Brain microvascular endothelial cell (primary cell): Measurements from ENCODE around the gene CNOT6L.
"Not testable (repeated sequence)": the region's sequence is repeated elsewhere in the genome, so short reads cannot be mapped to it uniquely, and the experiment has no call there.

Source experiments
- DNase-seq: peaks from one replicate; pipeline ENCODE4 v3.0.0-alpha.2; 2020
- H3K27ac ChIP-seq: fragments of 250-450 bp; sonication (Bioruptor Pico); 2 replicates; pipeline ENCODE4 v1.5.1; 2020; ENCODE audit warnings: mild to moderate bottlenecking, moderate library complexity
- H3K27me3 ChIP-seq: fragments of 250-450 bp; sonication (Bioruptor Pico); replicated peaks from 2 replicates; pipeline ENCODE4 v1.5.1; 2020; ENCODE audit warnings: mild to moderate bottlenecking
- H3K36me3 ChIP-seq: fragments of 250-450 bp; sonication (Bioruptor Pico); replicated peaks from 2 replicates; pipeline ENCODE4 v1.5.1; 2020; ENCODE audit warnings: mild to moderate bottlenecking
- H3K4me3 ChIP-seq: 2 replicates; pipeline ENCODE4 v1.5.1; 2011; ENCODE audit warnings: low read depth, mild to moderate bottlenecking, control low read depth, low read length, moderate library complexity
- CTCF ChIP-seq: IDR thresholded peaks from 2 replicates; pipeline ENCODE4 v1.5.1; 2011; ENCODE audit warnings: low read depth, mild to moderate bottlenecking, moderate library complexity, low read length, control low read depth, inconsistent platforms; ENCODE audit errors: missing control alignments
- in situ Hi-C: cut with HindIII; loops from 2 replicates; pipeline ENCODE4 v1.10.0; 2017; ENCODE audit warnings: low sequenced_read_pairs, low pct_ligation_motif_present

Gene CNOT6L

GRCh38 chr4:77818602-77819403 lies at the start of gene CNOT6L:
TSS of gene CNOT6L (minus strand) at chr4:77819368. CDS start at chr4:77819308, 60 bp downstream.
- in situ Hi-C loops: no loop called here

GRCh38 chr4:77865259-77865658 lies 46.1 kb upstream of the CNOT6L start:
- no peaks in the 10 kb centered on the region for H3K27me3 ChIP-seq
- no peak overlapping the region for H3K27ac ChIP-seq
- H3K4me3 ChIP-seq: no peak overlapping the region
- no peak for TF ChIP-seq CTCF
- H3K36me3 ChIP-seq: no peaks in the 10 kb centered on the region
- DNase-seq: no peak
- in situ Hi-C loops: no loop called here

More at GRCh38 chr4:77818602-77819403, at the start of gene CNOT6L:
- peak within 1 kb of the TSS; percentile 91 for H3K4me3 ChIP-seq
- H3K27me3 ChIP-seq: no peaks in the 10 kb centered on the region
- peak; percentile 31 for DNase-seq
- H3K36me3 ChIP-seq: no peaks in the 10 kb centered on the region
- peak within 1 kb of the TSS; percentile 68 for H3K27ac ChIP-seq
- no peak for TF ChIP-seq CTCF

- H3K36me3 ChIP-seq, H3K27ac ChIP-seq, H3K27me3 ChIP-seq, in situ Hi-C loops, DNase-seq: not testable (repeated sequence)
- H3K4me3 ChIP-seq: peak overlapping the region; percentile 95
These were observed 44.2 kb upstream of the CNOT6L start for GRCh38 chr4:77863341-77863740.

GRCh38 chr4:77862478-77863216 lies 43.5 kb upstream of the CNOT6L start, which contains the start of gene MRPL1:
TSS of gene MRPL1 (plus strand) at chr4:77862830. CDS start at chr4:77862849, 19 bp downstream.
- TF ChIP-seq CTCF: no peak
- H3K4me3 ChIP-seq: peak within 1 kb of the TSS; percentile 95
- H3K27ac ChIP-seq: peak within 1 kb of the TSS; percentile 97
- DNase-seq: peak; percentile 94
- in situ Hi-C loops: no loop called here
- no peaks in the 10 kb centered on the region for H3K27me3 ChIP-seq
- H3K36me3 ChIP-seq: no peaks in the 10 kb centered on the region

GRCh38 chr4:77861495-77861894 lies 42.3 kb upstream of the CNOT6L start:
- peak overlapping the region; percentile 95 for H3K4me3 ChIP-seq
- peak overlapping the region; percentile 97 for H3K27ac ChIP-seq
- no peaks in the 10 kb centered on the region for H3K27me3 ChIP-seq
- TF ChIP-seq CTCF: no peak
- no peaks in the 10 kb centered on the region for H3K36me3 ChIP-seq
- in situ Hi-C loops: no loop called here
- DNase-seq: peak; percentile 1

- no peak for DNase-seq
- Histone ChIP-seq H3K36me3 (no peaks in the 10 kb centered on the region), H3K27ac (no peak overlapping the region), H3K4me3 (no peak overlapping the region), H3K27me3 (no peaks in the 10 kb centered on the region)
- no peak for TF ChIP-seq CTCF
- in situ Hi-C loops: no loop called here
These were observed 40.1 kb upstream of the CNOT6L start for GRCh38 chr4:77859256-77859655.
